CD4-positive, alpha-beta T cell treated with Interleukin-4 for 4 hours (primary cell): Measurements from ENCODE around the gene SLC6A7.

ENCODE experiments used
- DNase-seq: peaks from one replicate; pipeline ENCODE4 v3.0.0-alpha.2; 2020

SLC6A7 gene

GRCh38 chr5:150175536-150175935 is 14.3 kb upstream of the SLC6A7 start:
- no peak for DNase-seq

GRCh38 chr5:150176745-150177477 is 13.0 kb upstream of the SLC6A7 start:
- DNase-seq = no peak

GRCh38 chr5:150177721-150178120 is 12.1 kb upstream of the SLC6A7 start:
- DNase-seq = no peak

GRCh38 chr5:150178262-150178661 is 11.6 kb upstream of the SLC6A7 start:
- DNase-seq = no peak

DNA sequence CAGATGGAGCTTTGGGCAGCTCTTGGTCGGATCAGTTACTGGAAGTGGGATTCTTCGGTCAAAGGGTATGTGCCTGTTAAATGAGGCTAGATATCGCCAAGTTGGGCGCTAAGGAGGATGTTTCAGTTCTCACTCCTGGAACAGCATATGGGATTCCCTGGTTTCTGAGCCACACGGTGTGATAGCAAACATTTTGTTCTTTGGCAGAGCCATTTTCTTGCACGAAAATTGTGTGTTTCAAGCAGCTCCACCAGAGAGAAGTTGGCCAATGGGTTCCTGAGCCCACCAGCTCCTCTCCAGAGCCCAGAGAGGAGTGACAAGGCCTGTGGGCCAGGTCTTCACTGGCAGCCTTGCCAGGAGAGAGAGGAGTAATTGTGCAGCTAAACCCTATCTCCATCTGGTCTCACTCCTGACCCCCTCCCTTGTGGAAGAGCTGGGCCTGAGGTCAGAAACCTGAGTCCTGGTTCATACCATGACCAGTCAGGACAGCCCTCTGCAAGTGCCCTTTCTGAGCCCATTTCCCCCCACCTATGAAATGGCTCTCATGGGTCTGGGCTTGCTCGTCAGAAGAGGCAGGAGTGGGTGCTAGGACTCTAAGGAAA is 10.7 kb upstream of the SLC6A7 start:
- DNase-seq = no peak

DNA sequence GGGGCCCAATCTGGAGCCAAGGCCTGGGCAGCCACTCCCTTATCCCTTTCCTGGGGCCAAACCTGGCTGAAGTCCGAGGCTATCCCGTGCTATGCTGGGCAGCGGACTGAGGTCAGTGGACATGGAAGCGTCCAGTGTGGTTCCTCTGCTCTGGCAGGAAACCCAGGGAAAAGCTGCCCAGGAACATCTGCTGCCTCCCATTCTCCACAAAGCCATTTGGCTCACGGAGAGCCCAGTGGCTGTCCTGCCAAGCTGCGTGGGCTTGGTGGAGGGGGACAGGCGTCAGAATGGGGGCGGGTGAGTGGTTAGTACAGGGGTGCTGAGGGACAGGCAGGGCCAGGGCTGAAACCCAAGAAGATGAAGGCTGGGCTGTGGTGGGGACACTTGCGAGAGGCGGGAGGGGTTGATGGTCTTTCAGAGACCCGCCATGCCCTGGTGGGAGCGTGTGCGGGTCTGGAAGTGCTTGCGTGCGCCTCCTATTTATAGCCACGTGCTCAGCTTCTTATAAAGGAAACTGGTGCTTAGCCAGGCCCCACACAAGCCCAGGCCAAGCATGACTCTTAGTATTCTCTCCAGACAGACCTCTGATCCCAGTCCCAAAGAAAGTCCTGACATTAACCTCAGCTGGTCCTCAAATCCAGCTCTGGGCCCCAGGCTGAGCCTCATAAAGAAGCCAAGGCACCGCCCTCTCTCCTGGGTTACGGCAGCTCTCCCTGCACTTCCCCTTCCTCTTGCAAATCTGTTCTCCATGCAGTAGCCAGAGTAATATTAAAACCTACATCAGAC is 9.4 kb upstream of the SLC6A7 start:
- DNase-seq = no peak

DNA sequence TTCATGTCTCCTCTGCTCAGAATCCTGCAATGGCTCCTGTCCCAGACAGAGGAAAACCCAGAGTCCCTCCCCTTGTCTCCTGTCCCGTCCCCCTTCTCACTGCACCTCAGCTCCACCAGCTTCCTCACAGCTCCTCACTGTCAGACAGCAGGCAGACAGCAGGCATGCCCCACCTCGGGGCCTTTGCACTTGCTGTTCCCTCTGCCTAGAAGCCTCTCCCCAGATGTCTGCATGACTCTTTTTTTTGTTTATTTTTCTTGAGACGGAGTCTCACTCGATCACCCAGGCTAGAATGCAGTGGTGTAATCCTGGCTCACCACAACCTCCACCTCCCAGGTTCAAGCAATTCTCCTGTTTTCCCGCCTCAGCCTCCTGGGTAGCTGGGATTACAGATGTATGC is 8.8 kb upstream of the SLC6A7 start:
- no peak for DNase-seq

DNA sequence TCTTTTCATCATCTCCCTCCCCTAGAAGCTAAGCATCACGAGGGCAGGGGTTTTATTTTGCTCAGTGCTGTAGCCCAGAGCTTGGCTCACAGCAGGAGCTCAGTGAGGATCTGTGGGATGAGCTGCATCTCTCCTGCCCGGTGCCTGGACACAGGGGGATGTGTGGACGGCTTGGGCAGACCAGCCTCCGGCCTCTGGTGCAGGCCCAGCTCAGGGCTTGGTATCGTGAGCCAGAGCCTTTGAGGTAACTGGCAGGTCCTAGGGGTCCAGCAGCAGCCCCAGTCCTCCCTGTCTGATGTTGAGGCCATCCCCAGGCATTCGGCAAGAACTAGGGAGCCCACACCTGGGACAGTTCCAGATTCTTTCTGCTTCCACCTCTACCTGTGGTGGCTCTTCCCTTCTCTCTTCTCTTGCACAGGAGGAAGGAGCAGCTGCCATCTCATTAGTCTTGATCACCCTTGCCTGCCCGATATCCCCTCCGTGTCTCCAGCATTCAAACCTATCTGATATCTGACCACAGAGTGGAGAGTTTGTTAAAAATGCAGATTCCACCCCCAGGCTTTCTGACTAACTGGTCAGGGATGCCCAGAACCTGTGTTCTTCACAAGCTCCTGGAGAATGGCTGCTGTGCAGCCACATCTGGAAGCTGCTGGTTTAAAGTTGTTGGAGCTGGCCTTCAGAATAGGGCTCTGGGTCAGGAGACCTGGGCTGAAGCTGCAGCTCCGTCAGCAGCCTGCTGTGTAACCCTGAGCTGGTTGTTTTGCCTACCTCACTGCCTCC is 7.9 kb upstream of the SLC6A7 start:
- DNase-seq = no peak

DNA sequence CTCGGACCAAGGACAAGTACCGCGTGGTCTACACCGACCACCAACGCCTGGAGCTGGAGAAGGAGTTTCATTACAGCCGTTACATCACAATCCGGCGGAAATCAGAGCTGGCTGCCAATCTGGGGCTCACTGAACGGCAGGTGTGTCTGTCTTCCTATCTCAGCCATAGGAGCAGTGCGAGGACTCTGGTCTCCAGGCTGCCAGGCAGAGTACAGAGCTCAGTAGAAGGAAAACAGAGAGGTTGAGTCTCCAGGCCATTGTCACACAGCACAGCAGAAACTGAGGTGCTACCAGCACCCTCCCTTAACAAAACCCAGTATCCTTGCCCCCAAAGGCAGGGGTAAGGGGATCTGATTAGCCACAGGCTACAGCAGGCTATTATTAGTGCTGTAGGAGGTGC is 7.1 kb upstream of the SLC6A7 start:
- DNase-seq = no peak

DNA sequence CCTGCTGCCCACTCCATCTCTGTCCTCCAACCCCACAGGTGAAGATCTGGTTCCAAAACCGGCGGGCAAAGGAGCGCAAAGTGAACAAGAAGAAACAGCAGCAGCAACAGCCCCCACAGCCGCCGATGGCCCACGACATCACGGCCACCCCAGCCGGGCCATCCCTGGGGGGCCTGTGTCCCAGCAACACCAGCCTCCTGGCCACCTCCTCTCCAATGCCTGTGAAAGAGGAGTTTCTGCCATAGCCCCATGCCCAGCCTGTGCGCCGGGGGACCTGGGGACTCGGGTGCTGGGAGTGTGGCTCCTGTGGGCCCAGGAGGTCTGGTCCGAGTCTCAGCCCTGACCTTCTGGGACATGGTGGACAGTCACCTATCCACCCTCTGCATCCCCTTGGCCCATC is 6.4 kb upstream of the SLC6A7 start:
- DNase-seq = no peak

GRCh38 chr5:150184006-150184405 is 5.9 kb upstream of the SLC6A7 start:
- DNase-seq = no peak

GRCh38 chr5:150184990-150185912 is 4.6 kb upstream of the SLC6A7 start:
- DNase-seq = no peak

DNA sequence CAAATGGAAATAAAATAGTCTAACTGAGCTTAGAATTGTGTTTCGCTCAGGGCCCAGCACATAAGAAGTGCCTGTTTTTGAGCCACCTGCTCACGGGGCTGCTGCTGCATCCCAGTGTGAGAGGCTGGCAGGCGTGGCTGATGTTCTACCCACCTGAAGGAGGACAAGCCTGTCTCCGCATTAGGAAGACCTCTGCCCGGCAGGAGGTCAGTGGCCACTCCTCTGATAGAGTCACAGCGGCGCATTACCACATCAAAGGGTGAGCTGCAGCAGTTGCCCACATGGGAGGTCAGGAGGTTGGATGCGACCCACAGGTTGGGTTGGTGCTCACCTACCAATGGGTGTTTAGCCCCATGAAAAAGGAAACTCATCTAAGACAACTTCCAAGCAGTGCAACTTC is 3.7 kb upstream of the SLC6A7 start:
- DNase-seq = no peak

GRCh38 chr5:150186897-150187296 is 3.0 kb upstream of the SLC6A7 start:
- DNase-seq = no peak

GRCh38 chr5:150188146-150188842 is 1.6 kb upstream of the SLC6A7 start:
- no peak for DNase-seq

DNA sequence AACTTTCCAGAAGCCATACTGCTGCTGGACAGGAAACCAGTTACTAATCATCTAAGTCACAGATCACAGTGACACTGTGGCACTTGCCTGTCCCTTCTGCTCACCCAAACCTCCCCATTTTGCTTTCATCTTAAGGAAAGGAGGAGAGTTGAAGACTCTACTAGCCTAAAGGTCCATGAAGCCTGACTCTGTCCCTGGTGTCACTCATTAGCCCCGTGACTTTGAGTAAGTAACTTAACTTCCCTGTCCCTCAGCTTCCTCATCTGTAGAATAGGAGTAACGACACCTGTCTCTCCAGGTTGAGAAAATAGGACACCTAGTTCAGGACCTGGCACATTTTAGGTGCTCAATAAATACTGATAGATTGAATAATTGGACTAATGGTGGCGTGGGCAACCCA is 536 bp upstream of the SLC6A7 start:
- DNase-seq = no peak

DNA sequence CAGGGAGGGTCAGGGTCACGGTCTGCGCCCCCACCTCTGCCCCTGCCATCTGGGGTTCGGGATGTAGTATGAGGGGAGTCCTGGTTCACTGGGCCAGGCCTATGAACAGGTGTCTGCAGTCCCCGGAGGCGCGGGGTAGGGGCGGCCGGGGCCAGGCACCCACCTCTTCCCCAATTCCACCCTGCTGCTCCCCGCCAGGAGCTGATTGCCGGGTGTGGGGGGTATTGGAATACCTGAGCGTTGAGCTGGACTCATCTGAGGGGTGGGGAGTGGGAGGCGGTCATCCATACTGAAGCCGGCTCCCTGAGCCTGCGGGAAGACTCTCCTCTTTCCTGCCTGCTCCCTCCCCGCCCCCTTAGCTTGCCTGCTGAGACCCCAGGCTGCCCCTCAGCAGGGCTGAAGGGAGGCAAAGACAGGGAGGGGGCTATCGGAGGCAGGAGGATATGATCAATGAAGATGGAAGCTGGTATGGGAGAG is 679 bp downstream of the SLC6A7 start:
- DNase-seq = no peak

DNA sequence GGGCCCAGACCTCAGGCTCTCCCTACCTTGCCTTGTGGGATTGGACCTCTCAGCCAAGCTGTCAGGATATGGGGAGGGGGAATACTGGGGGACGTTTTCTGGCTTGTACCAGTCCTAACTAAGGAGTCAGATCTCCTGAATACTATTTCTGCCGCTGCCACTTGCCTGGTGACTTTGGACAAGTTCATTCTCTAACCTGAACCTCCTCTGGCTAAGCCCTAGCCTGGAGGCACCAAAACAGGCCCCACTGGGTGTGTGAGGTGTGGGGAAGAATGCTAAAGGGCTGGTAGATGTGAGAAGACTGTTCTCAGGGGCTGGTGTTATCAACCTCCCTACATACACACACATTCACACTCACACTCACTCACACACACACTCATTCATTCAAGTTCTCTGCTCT is 1.1 kb downstream of the SLC6A7 start:
- DNase-seq = no peak

- no peak for DNase-seq
These were observed 2.6 kb downstream of the SLC6A7 start for GRCh38 chr5:150192462-150192861.

DNA sequence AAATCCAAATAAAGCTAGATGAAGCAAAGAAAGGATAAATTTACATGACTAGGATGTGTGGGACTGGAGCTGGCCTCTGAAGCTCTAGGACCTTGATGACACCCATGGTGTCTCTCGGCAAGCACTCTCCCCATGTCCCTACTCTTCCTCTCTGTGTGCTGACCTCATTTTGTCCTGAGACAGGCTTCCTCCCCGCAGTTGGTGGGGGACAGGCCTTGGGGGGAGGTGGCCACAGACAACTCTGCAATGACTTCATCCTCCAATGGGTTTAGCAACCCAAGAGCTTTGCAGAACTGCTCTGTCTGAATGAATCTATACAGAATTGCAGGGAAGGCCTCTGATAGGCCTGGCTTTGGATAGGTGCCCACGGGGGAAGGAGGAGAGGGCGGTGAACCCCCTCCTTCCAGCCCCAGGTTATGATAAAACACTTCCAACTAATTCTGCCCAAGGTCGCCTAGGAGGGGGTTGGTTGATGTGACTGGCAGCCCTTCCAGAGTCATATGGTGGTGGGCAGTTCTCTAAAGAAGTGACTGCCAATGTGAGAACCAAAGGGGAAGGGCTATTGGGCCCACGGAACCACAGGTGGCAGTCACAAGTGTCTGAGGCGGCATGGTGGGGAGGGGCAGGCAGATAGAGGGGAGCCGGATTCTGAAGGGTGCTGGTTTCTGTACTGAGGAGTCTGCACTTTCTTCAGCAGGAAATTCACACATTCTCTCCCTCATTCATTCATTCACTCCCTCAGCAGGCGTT is 6.0 kb downstream of the SLC6A7 start:
- DNase-seq = no peak

- no peak for DNase-seq
These were observed 6.7 kb downstream of the SLC6A7 start for GRCh38 chr5:150196514-150196913.
